Dedifferentiated amniotic fluid mesenchymal stem cell (primary cell): ENCODE data around the gene MOV10.
A peak's percentile ranks its signal among the peaks of the same experiment; 100 is the strongest.
"Not testable (repeated sequence)": the region's sequence is repeated elsewhere in the genome, so short reads cannot be mapped to it uniquely, and the experiment has no call there.

Experiments used
- DNase-seq: peaks from one replicate; pipeline ENCODE4 v3.0.0-alpha.2; 2016; ENCODE audit errors: extremely low spot score

The MOV10 gene

GRCh38 chr1:112674440-112674985 lies at the start of gene MOV10:
Gene MOV10, plus strand, starts transcription at chr1:112674659. Its CDS starts 254 bp downstream, at chr1:112674913.
- peak; percentile 43 for DNase-seq

GRCh38 chr1:112625696-112626095 lies 48.8 kb upstream of the MOV10 start:
- no peak for DNase-seq

GRCh38 chr1:112626193-112626592 lies 48.3 kb upstream of the MOV10 start:
- DNase-seq: no peak

GRCh38 chr1:112626887-112627286 lies 47.6 kb upstream of the MOV10 start:
- DNase-seq: no peak

- no peak for DNase-seq
Observed at GRCh38 chr1:112628516-112628915, 45.9 kb upstream of the MOV10 start.

GRCh38 chr1:112629256-112629655 lies 45.2 kb upstream of the MOV10 start:
- no peak for DNase-seq

- DNase-seq: no peak
Observed at GRCh38 chr1:112633628-112634027, 40.8 kb upstream of the MOV10 start.

GRCh38 chr1:112634367-112634766 lies 40.1 kb upstream of the MOV10 start:
- no peak for DNase-seq

GRCh38 chr1:112636056-112636455 lies 38.4 kb upstream of the MOV10 start:
- no peak for DNase-seq

GRCh38 chr1:112636597-112637253 lies 37.7 kb upstream of the MOV10 start:
- DNase-seq: no peak

GRCh38 chr1:112637254-112638109 lies 37.0 kb upstream of the MOV10 start:
- no peak for DNase-seq

GRCh38 chr1:112638110-112638428 lies 36.4 kb upstream of the MOV10 start:
- peak; percentile 64 for DNase-seq

GRCh38 chr1:112640437-112640836 lies 34.0 kb upstream of the MOV10 start:
- not testable (repeated sequence) for DNase-seq

- no peak for DNase-seq
Observed at GRCh38 chr1:112643080-112643479, 31.4 kb upstream of the MOV10 start.

- DNase-seq: no peak
Observed at GRCh38 chr1:112646225-112646624, 28.2 kb upstream of the MOV10 start.

GRCh38 chr1:112651205-112651604 lies 23.3 kb upstream of the MOV10 start:
- DNase-seq: no peak

- no peak for DNase-seq
Observed at GRCh38 chr1:112665857-112666256, 8.6 kb upstream of the MOV10 start.

GRCh38 chr1:112666946-112667345 lies 7.5 kb upstream of the MOV10 start:
- DNase-seq: no peak

- DNase-seq: no peak
Observed at GRCh38 chr1:112672009-112672408, 2.5 kb upstream of the MOV10 start.

- DNase-seq: no peak
Observed at GRCh38 chr1:112672842-112673241, 1.6 kb upstream of the MOV10 start.

- peak; percentile 55 for DNase-seq
Observed at GRCh38 chr1:112673592-112674439, 643 bp upstream of the MOV10 start.
